Gastrocnemius medialis (tissue), 4 donors: ENCODE measurements around the gene TP53RK. TPM values are rescaled to one million over a fixed set of nuclear protein-coding genes. Genes with fewer than 3 reads are reported as not detected.

ENCODE experiments used
- ATAC-seq, 2 donors: fragments of 150-250 bp; one replicate each; pipeline ENCODE4 v1.9.1; 2016
- DNase-seq, 2 donors: peaks; one replicate each; pipeline ENCODE4 v3.0.0-alpha.2; 2019
- H3K27ac ChIP-seq, 4 donors: fragments of 200-600 bp; sonication (generic); 1 replicate in 1 of 4; 2 replicates in 3 of 4; pipeline ENCODE4 v1.5.1; 2016 to 2018; ENCODE audit warnings: mild to moderate bottlenecking in 2 of 4, moderate library complexity in 1 of 4
- H3K27me3 ChIP-seq, 3 donors: fragments of 200-600 bp; sonication (generic) in 2 of 3; 1 replicate in 1 of 3; 2 replicates in 2 of 3; pipeline versions ENCODE4 v1.5.1 to v1.6.0; 2016 to 2019; ENCODE audit warnings: mild to moderate bottlenecking in 1 of 3, moderate library complexity in 1 of 3
- H3K36me3 ChIP-seq, 2 donors: fragments of 200-600 bp; sonication (generic) in 1 of 2; one replicate each; pipeline ENCODE4 v1.5.1; 2017 to 2018
- H3K4me1 ChIP-seq, 2 donors: fragments of 200-600 bp; sonication (generic) in 1 of 2; one replicate each; pipeline ENCODE4 v1.5.1; 2016 to 2017; ENCODE audit warnings: mild to moderate bottlenecking in 2 of 2
- H3K4me3 ChIP-seq, 4 donors: fragments of 200-600 bp; sonication (generic) in 3 of 4; 1 replicate in 1 of 4; 2 replicates in 3 of 4; pipeline ENCODE4 v1.5.1; 2016 to 2019; ENCODE audit warnings: mild to moderate bottlenecking in 2 of 4
- H3K9me3 ChIP-seq, 3 donors: fragments of 200-600 bp; sonication (generic) in 2 of 3; 1 replicate in 1 of 3; 2 replicates in 2 of 3; pipeline ENCODE4 v1.5.1; 2016 to 2019
- POLR2A ChIP-seq, 2 donors: fragments of 450-650 bp; IDR thresholded peaks; one replicate each; pipeline ENCODE4 v1.6.1; 2017; ENCODE audit warnings: antibody characterized with exemption in 2 of 2, mild to moderate bottlenecking in 2 of 2, moderate library complexity in 2 of 2
- in situ Hi-C, 4 donors: fragments of 200-750 bp; cut with MboI; loops; one replicate each; pipeline versions ENCODE4 v1.15.0 to v1.8.0; 2017; ENCODE audit warnings: low sequenced_read_pairs in 4 of 4
- intact Hi-C: fragments of 100-400 bp; cut with DNase I; formaldehyde crosslinking; loops from one replicate; pipeline ENCODE4 v1.15.1; 2023; ENCODE audit warnings: low total_unique reads
- total RNA-seq, 4 donors: library from RNA; depleted of rRNA; stranded (reverse); fragments of >200 nt; gene quantifications; one replicate each; pipeline versions ENCODE4 v1.1.0 to v1.2.3, GENCODE V29; 2016
- TF ChIP-seq, protein P1 (sequence below), 5 experiments: fragments of 450-650 bp in 3 of 5; fragments of 200-600 bp in 2 of 5; sonication (generic) in 2 of 5; IDR thresholded peaks in 4 of 5; conservative IDR thresholded peaks in 1 of 5; 1 replicate in 4 of 5; 2 replicates in 1 of 5; pipeline ENCODE4 v1.5.1; 2016 to 2019; ENCODE audit warnings: antibody characterized with exemption in 5 of 5, mild to moderate bottlenecking in 3 of 5, moderate library complexity in 3 of 5

Gene TP53RK
- total RNA-seq, 4 donors from 2014 or later, result 8.3 to 17.7 (median 10.9) TPM

- intact Hi-C loops (no loop called here), in situ Hi-C loops (no loop called here)
- Histone ChIP-seq H3K27me3 (no peaks in the 10 kb centered on the region), H3K4me3 (no peak overlapping the region), H3K27ac (no peak overlapping the region), H3K36me3 (no peaks in the 10 kb centered on the region), H3K4me1 (no peaks in the 10 kb centered on the region), H3K9me3 (no peaks in the 10 kb centered on the region)
- TF ChIP-seq, protein P1, sequence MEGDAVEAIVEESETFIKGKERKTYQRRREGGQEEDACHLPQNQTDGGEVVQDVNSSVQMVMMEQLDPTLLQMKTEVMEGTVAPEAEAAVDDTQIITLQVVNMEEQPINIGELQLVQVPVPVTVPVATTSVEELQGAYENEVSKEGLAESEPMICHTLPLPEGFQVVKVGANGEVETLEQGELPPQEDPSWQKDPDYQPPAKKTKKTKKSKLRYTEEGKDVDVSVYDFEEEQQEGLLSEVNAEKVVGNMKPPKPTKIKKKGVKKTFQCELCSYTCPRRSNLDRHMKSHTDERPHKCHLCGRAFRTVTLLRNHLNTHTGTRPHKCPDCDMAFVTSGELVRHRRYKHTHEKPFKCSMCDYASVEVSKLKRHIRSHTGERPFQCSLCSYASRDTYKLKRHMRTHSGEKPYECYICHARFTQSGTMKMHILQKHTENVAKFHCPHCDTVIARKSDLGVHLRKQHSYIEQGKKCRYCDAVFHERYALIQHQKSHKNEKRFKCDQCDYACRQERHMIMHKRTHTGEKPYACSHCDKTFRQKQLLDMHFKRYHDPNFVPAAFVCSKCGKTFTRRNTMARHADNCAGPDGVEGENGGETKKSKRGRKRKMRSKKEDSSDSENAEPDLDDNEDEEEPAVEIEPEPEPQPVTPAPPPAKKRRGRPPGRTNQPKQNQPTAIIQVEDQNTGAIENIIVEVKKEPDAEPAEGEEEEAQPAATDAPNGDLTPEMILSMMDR (IDR thresholded peaks at IDR 0.05 in 4 of 5, conservative IDR thresholded peaks at IDR 0.05 in 1 of 5), result no peak
- no peak for TF ChIP-seq POLR2A (IDR thresholded peaks at IDR 0.05)
- DNase-seq, result no peak
- no peak for ATAC-seq
Observed at GRCh38 chr20:46661659-46662058, 27.6 kb downstream of the TP53RK start.

- DNase-seq (no peak), ATAC-seq (no peak)
- Histone ChIP-seq H3K36me3 (no peaks in the 10 kb centered on the region), H3K4me1 (no peaks in the 10 kb centered on the region), H3K27me3 (no peaks in the 10 kb centered on the region), H3K27ac (no peak overlapping the region), H3K9me3 (no peaks in the 10 kb centered on the region), H3K4me3 (no peak overlapping the region)
- in situ Hi-C loops, result no loop called here
- no peak for TF ChIP-seq POLR2A (IDR thresholded peaks at IDR 0.05)
- TF ChIP-seq, protein P1 (IDR thresholded peaks at IDR 0.05 in 4 of 5, conservative IDR thresholded peaks at IDR 0.05 in 1 of 5), result no peak
- intact Hi-C loops, result no loop called here
Observed at GRCh38 chr20:46660487-46660886, 28.8 kb downstream of the TP53RK start.

GRCh38 chr20:46657618-46658017 lies 31.6 kb downstream of the TP53RK start:
- no peaks in the 10 kb centered on the region for H3K4me1 ChIP-seq
- H3K9me3 ChIP-seq, result no peaks in the 10 kb centered on the region
- no peak overlapping the region for H3K4me3 ChIP-seq
- H3K27me3 ChIP-seq, result peaks cover 15 to 22% (median 16%) of the 10 kb centered on the region in 3 donors
- H3K27ac ChIP-seq, result no peak overlapping the region
- DNase-seq (no peak), ATAC-seq (no peak)
- H3K36me3 ChIP-seq, result no peaks in the 10 kb centered on the region
- in situ Hi-C loops, result no loop called here
- no peak for TF ChIP-seq POLR2A (IDR thresholded peaks at IDR 0.05)
- intact Hi-C loops, result no loop called here

DNA sequence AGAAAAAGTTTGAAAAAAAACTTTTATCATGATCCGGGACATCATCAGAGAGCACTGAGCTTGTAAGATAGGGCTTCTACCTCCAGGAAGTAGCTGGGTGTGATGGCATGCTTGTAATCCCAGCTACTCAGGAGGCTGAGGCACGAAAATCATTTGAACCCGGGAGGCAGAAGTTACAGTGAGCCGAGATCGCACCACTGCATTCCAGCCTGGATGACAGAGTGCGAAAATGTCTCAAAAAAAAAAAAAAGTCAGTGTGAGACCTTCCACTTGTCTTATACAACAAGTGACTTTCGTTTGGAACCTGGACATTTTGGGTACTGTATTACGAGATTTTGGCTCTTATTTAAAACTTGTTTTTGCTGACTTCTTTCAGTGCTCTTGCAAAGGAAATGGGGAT lies 32.1 kb downstream of the TP53RK start:
- H3K9me3 ChIP-seq, result no peaks in the 10 kb centered on the region
- no peak for TF ChIP-seq POLR2A (IDR thresholded peaks at IDR 0.05)
- TF ChIP-seq, protein P1 (IDR thresholded peaks at IDR 0.05 in 4 of 5, conservative IDR thresholded peaks at IDR 0.05 in 1 of 5), result no peak
- H3K27ac ChIP-seq, result no peak overlapping the region
- H3K4me1 ChIP-seq, result no peaks in the 10 kb centered on the region
- H3K36me3 ChIP-seq, result no peaks in the 10 kb centered on the region
- no peak for ATAC-seq
- intact Hi-C loops (no loop called here), in situ Hi-C loops (no loop called here)
- no peak overlapping the region for H3K4me3 ChIP-seq
- H3K27me3 ChIP-seq, result peaks cover 20 to 22% (median 21%) of the 10 kb centered on the region in 3 donors
- DNase-seq, result no peak

DNA sequence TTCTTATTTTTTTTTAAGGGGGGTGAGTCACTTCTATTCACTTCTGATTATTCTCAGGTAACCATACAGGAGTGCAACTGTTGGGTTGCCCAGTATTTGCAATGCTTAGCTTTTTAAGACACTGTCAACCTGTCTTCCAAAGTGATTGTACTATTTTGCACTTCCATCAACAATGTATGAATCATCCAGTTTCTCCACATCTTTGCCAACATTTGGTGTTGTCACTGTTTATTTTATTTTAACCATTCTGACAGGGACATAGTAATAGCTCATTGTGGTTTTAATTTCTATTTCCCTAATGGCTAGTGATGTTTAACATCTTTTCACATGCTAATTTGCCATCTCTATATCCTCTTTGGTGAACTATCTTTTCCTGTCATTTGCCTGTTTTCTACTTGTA lies 36.5 kb downstream of the TP53RK start:
- peaks cover 31 to 36% (median 31%) of the 10 kb centered on the region in 3 donors for H3K27me3 ChIP-seq
- no peaks in the 10 kb centered on the region for H3K9me3 ChIP-seq
- H3K4me3 ChIP-seq, result no peak overlapping the region
- intact Hi-C loops, result no loop called here
- no peak overlapping the region for H3K27ac ChIP-seq
- H3K4me1 ChIP-seq, result no peaks in the 10 kb centered on the region
- in situ Hi-C loops, result no loop called here
- no peak for TF ChIP-seq POLR2A (IDR thresholded peaks at IDR 0.05)
- TF ChIP-seq, protein P1 (IDR thresholded peaks at IDR 0.05 in 4 of 5, conservative IDR thresholded peaks at IDR 0.05 in 1 of 5), result no peak
- H3K36me3 ChIP-seq, result no peaks in the 10 kb centered on the region
- DNase-seq (no peak), ATAC-seq (no peak)
